ENCODE results near the gene SHD. TPM values are rescaled to one million over a fixed set of nuclear protein-coding genes. Genes with fewer than 3 reads are reported as not detected.

The SHD gene
- total and polyA plus RNA-seq, 9 of the 15 experiments (the other 6 are each of a cell fraction or from before 2014, with no cell fraction given), result 0.05 to 0.62 (median 0.15) TPM; not detected in 5

DNA sequence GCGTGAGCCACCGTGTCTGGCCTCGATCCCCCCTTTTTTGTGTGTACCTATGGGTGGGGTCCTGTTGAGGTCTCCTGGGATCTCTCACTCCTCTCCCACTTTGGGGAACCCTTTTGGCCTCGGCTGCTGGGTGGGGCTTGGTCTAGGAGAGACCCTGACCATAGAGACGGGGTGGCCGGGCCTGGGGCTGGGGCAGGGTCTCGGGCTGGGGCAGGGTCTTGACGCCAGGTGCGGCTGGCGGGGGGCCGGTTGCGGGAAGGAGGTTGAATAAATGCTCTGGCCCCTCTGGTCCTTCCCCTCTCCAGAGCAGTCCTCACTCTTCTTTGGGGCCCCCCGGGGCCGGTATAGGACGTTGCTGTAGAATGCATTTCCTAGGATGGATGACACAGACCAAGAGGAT lies 13.4 kb downstream of the SHD start (continued):
- TF ChIP-seq, protein P1, sequence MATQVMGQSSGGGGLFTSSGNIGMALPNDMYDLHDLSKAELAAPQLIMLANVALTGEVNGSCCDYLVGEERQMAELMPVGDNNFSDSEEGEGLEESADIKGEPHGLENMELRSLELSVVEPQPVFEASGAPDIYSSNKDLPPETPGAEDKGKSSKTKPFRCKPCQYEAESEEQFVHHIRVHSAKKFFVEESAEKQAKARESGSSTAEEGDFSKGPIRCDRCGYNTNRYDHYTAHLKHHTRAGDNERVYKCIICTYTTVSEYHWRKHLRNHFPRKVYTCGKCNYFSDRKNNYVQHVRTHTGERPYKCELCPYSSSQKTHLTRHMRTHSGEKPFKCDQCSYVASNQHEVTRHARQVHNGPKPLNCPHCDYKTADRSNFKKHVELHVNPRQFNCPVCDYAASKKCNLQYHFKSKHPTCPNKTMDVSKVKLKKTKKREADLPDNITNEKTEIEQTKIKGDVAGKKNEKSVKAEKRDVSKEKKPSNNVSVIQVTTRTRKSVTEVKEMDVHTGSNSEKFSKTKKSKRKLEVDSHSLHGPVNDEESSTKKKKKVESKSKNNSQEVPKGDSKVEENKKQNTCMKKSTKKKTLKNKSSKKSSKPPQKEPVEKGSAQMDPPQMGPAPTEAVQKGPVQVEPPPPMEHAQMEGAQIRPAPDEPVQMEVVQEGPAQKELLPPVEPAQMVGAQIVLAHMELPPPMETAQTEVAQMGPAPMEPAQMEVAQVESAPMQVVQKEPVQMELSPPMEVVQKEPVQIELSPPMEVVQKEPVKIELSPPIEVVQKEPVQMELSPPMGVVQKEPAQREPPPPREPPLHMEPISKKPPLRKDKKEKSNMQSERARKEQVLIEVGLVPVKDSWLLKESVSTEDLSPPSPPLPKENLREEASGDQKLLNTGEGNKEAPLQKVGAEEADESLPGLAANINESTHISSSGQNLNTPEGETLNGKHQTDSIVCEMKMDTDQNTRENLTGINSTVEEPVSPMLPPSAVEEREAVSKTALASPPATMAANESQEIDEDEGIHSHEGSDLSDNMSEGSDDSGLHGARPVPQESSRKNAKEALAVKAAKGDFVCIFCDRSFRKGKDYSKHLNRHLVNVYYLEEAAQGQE (IDR thresholded peaks at IDR 0.05; ENCODE audit: borderline replicate concordance), result no peak
- TF ChIP-seq, protein P1 (CRISPR knock-in tag; IDR thresholded peaks at IDR 0.05; ENCODE audit: low read depth), result no peak

DNA sequence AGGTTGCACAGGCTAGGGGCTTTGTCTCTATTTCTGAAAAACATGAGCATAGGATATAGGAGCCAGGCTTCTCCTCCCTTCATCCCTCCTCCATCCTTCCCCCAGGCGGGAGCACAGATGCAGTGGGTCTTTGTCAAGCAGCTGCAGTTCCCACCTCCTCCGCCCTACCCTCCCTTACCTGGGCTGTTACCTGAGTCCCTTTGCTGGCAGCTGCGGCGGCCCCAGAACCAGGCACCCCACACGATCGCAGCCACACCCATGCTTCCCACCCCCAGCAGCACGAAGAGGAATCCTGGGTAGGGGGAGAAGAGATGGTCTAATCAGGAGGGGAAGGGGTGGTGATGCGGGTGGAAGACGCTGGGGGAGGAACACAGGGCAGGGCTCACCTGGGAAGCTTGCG lies 15.3 kb downstream of the SHD start:
- Histone ChIP-seq H3K9me1 (ENCODE audit: control insufficient read depth, insufficient read depth, low read length) (no peaks in the 10 kb centered on the region), H3K36me3 (ENCODE audit: control insufficient read depth, insufficient read depth, low read length) (no peaks in the 10 kb centered on the region), H3K27me3 (ENCODE audit: control insufficient read depth in 2 of 2, insufficient read depth in 2 of 2, low read length in 2 of 2) (peaks cover 3 to 8% of the 10 kb centered on the region in 2 experiments; a peak in 2 of 5 replicates), H3K4me2 (ENCODE audit: insufficient read depth, low read length) (no peak overlapping the region), H2AFZ (ENCODE audit: low read depth, low read length) (no peak overlapping the region), H3K9me3 (replicated peaks; ENCODE audit: control insufficient read depth, insufficient read depth, low read depth, low read length) (no peaks in the 10 kb centered on the region), H3K4me1 (replicated peaks in 1 of 2; ENCODE audit: control insufficient read depth in 2 of 2, insufficient read depth in 2 of 2, low read length in 2 of 2) (peaks cover 0 to 26% of the 10 kb centered on the region in 2 experiments; a peak in 2 of 5 replicates), H3K9ac (ENCODE audit: insufficient read depth in 1 of 2, low read depth in 2 of 2, low read length in 2 of 2) (0 out of 4 replicates have a peak overlapping the region, but pooled peaks of 1 of the 2 experiments have one; percentile 26), H3K4me3 (no peak overlapping the region), H4K20me1 (replicated peaks; ENCODE audit: control insufficient read depth, insufficient read depth, low read length) (no peaks in the 10 kb centered on the region), H3K27ac (ENCODE audit: extremely low read depth, low read depth, low read length) (no peak overlapping the region), H3K79me2 (ENCODE audit: control insufficient read depth, insufficient read depth, low read length) (no peaks in the 10 kb centered on the region)
- intact Hi-C loops (cut with micrococcal nuclease), result no loop called here
- ChIA-PET POLR2A (no interaction called here), CTCF (ENCODE audit: low intra/inter-chr PET ratio) (no interaction called here)
- ATAC-seq, result no peak
- DNase-seq (ENCODE audit: extremely low read depth in 1 of 4, low spot score in 3 of 4), result no peak
- in situ Hi-C loops (cut with MboI), result no loop called here
- no peak for FAIRE-seq
- 6% methylated on average over 10 of the region's 10 CpGs for WGBS (ENCODE audit: insufficient coverage, low coverage, missing lambda C conversion rate)
- BruUV-seq (replicated peaks), result no TSS peak
- TF ChIP-seq MAZ (CRISPR knock-in tag; conservative IDR thresholded peaks at IDR 0.05 in 1 of 2, IDR thresholded peaks at IDR 0.05 in 1 of 2), result no peak
- TF ChIP-seq, protein P2, sequence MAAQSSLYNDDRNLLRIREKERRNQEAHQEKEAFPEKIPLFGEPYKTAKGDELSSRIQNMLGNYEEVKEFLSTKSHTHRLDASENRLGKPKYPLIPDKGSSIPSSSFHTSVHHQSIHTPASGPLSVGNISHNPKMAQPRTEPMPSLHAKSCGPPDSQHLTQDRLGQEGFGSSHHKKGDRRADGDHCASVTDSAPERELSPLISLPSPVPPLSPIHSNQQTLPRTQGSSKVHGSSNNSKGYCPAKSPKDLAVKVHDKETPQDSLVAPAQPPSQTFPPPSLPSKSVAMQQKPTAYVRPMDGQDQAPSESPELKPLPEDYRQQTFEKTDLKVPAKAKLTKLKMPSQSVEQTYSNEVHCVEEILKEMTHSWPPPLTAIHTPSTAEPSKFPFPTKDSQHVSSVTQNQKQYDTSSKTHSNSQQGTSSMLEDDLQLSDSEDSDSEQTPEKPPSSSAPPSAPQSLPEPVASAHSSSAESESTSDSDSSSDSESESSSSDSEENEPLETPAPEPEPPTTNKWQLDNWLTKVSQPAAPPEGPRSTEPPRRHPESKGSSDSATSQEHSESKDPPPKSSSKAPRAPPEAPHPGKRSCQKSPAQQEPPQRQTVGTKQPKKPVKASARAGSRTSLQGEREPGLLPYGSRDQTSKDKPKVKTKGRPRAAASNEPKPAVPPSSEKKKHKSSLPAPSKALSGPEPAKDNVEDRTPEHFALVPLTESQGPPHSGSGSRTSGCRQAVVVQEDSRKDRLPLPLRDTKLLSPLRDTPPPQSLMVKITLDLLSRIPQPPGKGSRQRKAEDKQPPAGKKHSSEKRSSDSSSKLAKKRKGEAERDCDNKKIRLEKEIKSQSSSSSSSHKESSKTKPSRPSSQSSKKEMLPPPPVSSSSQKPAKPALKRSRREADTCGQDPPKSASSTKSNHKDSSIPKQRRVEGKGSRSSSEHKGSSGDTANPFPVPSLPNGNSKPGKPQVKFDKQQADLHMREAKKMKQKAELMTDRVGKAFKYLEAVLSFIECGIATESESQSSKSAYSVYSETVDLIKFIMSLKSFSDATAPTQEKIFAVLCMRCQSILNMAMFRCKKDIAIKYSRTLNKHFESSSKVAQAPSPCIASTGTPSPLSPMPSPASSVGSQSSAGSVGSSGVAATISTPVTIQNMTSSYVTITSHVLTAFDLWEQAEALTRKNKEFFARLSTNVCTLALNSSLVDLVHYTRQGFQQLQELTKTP (IDR thresholded peaks at IDR 0.05; ENCODE audit: low read depth in 1 of 2, partially characterized antibody in 2 of 2), result no peak
- TF ChIP-seq, protein P3, sequence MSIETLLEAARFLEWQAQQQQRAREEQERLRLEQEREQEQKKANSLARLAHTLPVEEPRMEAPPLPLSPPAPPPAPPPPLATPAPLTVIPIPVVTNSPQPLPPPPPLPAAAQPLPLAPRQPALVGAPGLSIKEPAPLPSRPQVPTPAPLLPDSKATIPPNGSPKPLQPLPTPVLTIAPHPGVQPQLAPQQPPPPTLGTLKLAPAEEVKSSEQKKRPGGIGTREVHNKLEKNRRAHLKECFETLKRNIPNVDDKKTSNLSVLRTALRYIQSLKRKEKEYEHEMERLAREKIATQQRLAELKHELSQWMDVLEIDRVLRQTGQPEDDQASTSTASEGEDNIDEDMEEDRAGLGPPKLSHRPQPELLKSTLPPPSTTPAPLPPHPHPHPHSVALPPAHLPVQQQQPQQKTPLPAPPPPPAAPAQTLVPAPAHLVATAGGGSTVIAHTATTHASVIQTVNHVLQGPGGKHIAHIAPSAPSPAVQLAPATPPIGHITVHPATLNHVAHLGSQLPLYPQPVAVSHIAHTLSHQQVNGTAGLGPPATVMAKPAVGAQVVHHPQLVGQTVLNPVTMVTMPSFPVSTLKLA (conservative IDR thresholded peaks at IDR 0.05), result no peak
- TF ChIP-seq TAF7 (tag; IDR thresholded peaks at IDR 0.05), result no peak
